Measurements from ENCODE around the gene ASCC3.
A peak's percentile ranks its signal among the peaks of the same experiment; 100 is the strongest.

The ASCC3 gene

DNA sequence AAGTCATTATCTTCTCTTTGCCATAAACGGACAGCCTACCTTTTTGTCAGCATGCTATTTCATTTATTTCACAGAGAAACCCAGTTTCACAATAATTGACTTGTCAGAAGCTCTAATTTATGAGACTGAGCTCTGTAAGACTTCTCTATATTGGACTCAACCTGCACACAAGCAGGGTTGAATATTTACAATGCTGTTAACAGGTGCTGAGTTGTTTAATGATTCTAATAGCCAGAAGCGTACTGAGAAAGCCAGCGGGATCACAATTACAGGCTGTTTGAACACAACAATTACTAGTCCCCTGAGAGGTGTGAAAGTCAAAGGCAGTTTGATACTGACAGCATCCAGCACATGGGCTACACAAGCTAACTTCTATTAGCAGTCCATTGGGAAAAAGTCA, 288.2 kb downstream of the ASCC3 start:
- DNase-seq (ENCODE audit: low read depth): no peak

DNA sequence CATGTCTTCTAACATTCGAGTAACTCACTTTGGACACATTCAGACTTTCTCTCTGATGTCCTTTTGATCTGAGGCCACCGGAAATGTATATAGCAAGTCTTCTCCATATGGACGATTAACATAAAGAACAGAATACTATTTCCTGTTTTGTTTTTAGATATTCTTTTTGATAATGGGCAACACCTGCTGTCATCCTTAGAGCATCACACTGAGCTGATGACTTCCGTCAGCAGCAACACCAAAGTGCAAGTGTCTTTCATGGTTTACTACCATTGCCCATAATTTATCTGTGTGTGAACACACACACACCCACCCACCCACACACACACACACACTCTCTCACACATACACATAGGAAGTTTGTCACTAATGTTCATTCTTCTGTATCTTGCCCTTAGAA, 303.7 kb downstream of the ASCC3 start:
- no peak for DNase-seq (ENCODE audit: low read depth)

DNA sequence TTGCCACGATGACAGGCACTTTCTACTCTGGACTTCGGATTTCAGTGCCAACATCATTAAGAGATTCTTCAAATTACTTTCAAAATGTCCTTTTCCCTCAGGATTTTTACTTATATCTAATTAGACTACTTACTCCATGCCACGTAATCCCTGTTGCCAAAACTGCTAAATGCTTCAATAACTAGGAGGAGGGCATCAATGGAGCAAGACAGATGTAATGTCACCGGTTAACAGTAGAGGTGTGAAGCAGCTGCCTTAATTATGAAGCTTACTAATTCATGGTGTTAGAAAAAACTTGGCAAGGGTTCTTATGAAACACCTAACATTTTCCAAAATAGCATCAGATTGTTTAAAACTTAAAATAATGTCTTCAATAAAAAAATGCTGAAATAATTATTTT, 305.2 kb downstream of the ASCC3 start:
- DNase-seq (ENCODE audit: low read depth): no peak

DNA sequence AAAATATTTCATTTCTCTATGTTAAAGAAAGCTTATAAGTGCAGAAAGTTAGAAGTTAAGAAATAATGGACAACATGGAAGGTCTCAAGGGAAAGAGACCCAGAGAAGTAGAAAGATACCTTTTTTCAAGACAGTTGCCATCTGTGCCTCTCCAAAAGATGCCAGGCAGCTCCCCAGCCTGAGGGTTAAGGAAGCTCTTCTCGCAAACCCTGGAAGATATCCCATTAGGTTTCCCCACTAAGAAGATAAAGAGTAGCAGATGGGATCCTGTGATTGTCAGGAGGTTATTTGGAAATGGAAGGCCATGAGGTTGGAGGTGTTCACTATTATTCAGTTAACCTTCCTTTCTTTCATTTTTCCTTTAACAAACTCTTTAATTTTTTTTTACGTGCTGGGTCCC, 306.3 kb downstream of the ASCC3 start:
- no peak for DNase-seq (ENCODE audit: low read depth)

DNA sequence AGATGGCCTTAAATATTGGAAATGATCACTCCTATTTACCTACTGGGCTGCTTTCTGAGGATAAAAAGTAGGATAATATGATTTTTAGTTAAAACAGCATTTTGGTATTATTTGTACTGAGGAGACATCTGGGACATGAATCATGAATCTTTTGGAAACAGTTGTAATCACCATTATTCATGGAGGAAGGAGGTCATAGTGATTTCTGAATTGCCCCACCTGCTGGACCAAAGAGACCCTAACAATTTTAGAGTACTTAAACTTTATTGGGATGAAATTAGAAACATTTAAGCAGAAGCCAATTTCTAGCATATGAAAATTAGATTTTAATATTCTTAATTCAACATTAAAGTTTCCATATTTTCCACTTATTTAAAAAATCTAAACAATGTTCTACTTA, 308.0 kb downstream of the ASCC3 start:
- DNase-seq (ENCODE audit: low read depth): peak; percentile 55

DNA sequence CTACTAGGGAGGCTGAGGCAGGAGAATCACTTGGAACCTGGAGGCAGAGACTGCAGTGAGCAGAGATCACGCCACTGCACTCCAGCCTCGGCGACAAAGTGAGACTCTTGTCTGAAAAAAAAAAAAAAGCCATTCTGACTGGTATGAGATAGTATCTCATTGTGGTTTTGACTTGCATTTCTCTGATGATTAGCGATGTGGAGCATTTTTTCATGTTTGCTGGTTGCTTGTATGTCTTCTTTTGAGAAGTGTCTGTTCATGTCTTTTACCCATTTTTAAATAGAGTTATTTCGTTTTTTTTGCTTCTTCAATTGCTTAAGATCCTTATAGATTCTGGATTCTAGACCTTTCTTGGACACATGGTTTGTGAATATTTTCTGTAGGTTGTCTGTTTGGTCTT, 312.9 kb downstream of the ASCC3 start:
- DNase-seq (ENCODE audit: low read depth): no peak

DNA sequence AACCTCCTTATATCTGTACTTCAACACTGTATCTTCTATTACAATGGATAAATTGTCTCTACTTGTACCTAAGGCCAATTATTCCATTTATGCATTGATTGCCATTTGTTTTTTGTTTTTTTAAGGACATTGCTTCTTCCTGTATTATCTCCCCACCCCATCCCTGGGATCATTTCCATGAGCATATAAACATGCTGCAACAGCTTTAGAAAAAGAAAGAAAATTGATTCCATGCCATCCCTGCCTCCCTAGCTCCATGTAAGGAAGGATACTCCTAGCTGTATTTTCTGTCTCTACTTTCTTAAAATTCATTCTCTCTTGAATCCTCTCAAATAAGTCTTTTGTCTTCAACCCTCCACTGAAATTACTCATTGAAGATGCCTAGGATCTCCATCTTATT, 314.6 kb downstream of the ASCC3 start:
- DNase-seq (ENCODE audit: low read depth): no peak

DNA sequence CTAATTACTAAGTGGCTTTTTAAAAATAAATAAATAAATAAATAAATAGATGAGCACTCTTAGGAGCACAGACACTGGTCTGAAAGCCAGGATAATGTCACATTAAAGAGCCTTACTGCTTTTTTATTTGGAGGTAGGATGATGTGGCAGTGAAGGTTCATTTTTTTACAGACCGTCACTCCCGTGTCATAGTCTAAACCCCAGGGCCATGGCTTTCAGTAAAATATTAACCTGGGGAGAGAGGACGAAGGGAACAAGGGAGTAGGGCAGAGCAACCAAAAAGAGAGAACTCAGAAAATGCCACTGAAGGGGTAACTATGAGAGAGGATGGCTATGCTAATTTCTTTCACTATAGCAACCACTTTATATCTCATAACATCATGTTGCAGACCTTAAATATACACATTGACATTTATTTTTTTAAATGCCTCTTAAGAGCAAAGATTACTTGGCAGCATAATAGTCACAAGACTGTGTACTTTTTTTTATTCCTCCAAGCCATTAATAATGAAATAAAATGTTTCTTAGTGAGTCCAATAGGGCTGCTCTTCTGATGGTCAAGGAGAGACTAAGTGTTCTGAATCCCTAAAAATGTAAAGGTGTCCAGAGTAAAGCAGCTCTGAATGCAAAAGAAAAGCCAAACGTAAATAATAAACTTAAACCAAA, 315.6 kb downstream of the ASCC3 start:
- no peak for DNase-seq (ENCODE audit: low read depth)

DNA sequence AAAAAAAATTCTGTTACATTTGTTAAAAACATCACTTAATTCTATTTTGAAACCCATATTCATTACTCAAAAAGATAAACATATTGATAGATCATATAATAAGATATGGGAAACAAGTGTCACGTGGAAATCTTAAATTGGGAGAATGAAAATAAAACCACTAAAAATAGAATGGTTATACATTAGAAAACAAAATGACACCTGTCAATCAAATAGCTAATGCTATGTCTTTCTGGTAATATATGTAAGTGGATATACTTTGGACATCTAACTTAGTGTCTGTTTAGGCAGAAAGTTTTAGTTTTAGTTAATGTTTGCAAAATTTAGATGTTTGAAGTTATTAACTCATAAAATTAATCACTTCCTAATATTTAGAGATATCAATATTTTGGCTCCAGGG, 321.3 kb downstream of the ASCC3 start:
- DNase-seq (ENCODE audit: low read depth): no peak

DNA sequence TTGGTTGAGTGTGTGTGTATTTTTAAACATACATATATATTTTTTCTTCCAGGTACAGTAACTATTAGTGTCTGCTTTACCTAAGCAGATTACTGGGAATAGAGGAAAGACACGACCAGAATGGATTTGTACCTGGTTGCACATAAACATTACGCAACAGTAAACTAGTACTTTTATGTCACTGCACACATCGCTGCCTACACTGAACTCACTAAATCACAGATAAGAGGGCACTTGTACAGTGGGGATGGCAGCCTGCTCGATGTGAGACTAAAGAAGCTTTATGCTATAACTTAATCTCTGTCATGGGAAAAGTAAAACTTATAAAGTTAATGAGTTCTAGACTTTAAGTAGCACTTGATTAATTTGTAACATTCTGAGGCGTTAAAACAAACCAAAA, 326.9 kb downstream of the ASCC3 start:
- no peak for DNase-seq (ENCODE audit: low read depth)

DNA sequence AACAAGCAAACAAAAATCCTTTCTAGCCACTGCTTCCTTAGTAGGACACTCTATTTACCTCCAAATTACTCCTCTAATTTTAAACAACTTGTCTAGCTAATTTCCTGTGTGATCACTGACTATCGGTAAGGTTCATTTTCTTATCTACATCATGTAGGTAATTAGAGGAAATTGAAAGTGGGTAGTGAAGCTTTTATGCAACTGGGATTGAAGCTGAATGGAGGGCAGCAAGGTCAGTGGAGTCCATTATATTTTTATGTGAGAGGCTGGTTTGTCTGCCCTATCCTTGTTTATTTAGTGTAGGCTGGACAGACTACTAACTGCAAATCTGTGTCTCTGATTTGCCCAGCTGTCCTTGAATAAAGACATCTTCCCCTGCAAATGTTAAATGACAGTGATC, 327.9 kb downstream of the ASCC3 start:
- no peak for DNase-seq (ENCODE audit: low read depth)

DNA sequence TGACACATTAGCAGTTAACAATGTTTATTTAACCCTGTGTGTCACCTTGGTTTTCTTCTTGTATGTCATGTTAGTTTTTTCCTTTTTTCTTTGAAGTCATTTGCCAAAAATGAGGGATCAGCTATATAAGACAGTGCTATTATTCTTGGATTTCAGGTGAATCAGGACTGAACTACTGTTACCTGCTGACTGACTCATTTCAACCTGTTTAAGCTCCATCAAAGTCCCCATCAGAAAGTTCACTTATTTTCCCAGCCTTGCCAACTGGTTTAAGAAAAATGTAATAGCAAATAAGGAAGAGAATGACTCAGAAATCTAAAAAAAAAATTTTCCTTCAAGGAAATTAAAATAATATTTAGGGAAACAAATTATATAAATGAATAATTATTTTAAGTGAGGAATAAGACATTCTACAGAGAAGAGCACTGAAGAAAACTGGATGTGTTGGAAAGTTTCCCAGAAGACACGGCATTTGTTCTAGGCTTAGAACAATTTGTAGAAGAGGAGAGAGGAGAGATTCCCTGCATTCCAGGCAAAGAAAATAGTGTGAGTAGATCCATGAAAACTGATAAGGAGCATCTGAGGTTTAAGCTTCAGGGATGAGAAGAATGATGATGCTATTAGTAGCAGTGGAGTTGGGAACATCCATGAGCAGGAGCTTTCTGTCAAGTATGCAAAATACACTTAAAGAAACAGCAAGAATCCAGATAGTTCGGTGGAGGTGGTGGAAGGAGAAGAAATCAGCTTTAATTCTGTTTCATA, 331.5 kb downstream of the ASCC3 start:
- no peak for DNase-seq (ENCODE audit: low read depth)

DNA sequence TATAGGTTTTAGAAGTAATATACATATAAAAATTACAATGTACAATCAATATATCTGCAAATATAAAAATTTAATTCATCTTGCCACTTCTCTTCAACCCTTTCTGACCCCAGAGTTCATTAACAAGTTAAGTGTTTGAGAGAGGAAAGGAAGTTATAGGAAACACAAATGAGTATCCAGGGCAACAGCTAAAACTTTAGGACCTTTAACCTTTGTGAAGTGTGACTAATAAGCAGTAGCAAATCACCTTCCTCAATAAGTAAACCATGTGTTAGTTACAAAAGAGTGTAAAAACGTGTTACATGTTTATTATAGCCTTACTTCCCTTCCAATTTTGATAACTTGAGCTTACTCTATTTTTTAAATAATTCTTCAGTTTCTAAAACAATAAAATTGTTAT, 343.0 kb downstream of the ASCC3 start:
- no peak for DNase-seq (ENCODE audit: low read depth)

DNA sequence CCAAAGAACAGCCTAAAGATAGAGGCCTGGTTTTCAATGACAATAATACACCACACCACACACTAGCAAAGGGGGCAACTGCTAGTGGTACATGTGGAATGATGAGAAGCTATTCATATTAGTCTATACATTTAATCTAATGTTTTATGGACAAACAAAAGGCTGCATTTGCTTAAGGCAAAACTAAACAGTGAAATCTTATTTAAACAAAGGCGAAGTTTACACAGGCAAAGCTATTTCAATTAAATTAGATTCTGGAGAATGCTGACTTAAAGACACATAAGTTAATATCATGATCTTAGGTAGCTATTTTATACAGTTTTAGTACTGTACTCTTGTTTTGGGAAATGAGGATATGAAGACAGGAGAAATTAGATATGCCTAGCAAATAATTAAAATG, 362.5 kb downstream of the ASCC3 start:
- no peak for DNase-seq (ENCODE audit: low read depth)

DNA sequence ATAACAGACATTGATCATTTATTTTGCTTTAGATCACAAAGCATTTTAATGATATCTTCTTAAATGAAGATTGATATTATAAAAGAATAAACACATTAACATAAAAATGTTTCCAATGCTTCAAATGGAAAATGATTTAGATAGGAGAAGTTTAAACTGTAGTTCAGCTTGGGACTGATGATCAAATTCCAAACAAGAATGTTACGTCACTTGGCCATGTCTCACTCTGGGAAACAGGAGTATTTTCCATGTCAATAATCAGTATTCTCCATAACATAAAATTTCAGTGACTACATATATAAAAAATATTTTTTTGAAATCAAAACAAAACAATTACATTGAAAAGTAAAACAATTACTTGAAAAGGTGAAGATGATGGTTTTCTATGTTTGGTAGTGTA, 363.5 kb downstream of the ASCC3 start:
- DNase-seq (ENCODE audit: low read depth): no peak

DNA sequence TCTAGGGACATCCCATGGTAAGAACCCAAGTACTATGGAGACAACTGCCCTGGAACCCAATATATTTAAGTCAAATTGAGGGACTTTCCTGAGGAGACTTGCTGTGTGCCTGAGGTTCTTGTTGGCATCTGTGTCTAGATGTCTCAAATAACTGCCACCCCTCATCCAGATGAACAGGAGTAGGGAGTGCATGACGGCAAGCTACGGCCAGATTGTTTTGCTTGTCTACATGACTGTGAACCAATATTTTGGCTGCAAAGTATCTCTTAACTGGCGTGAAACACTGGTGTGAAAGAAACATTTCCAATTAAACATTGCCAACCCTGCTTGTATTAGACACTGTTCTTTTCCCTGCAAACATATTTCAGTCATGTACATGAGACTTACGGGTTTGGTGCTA, 364.0 kb downstream of the ASCC3 start:
- DNase-seq (ENCODE audit: low read depth): no peak

DNA sequence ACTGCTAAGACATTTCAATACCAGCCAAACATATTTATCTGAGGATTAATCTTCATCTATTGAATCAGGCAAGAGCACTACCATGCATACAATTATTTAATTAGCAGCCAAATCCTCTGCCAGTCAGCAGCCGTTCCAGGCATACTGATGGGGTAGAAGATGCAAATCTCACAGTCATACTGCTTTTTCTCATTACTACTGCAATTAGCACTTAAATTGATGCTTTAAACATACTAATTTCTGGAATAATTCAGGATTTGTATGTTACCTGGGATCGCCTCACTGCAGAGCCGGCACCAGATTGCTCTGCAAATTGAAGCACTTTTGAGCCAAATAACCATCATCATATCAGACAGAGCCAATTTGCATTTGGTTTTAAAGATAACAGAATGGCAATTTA, 366.5 kb downstream of the ASCC3 start:
- DNase-seq (ENCODE audit: low read depth): no peak

DNA sequence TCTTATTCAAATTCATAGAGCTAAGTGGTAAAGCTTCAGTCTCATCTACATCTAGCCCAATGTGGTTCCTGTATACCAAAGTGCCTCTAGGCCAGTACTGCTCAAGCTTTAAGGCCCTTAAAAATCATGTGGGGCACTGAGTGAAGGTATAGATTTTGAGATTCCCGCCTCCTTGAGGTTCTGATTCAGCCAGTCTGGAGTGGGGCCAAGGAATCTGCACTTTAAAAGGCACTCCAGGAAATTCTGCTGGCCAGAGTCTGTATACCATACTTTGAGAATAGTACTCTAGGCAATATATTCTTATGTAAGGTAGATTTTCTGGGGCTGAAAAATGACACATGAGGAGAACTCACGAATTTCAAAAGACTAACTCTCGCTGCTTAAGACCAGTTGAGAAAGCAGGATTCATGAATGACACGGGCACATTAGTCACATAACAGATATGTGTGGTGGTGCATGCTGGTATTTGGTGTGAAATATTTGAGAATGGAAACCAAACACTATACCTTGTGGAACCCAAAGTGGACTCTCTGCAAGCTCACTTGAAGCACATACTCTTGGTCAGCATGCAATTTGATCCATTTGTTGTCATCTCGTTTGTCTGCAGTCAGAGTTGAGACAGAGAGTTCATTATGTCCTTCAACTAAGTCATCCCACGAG, 368.8 kb downstream of the ASCC3 start:
- DNase-seq (ENCODE audit: low read depth): no peak

DNA sequence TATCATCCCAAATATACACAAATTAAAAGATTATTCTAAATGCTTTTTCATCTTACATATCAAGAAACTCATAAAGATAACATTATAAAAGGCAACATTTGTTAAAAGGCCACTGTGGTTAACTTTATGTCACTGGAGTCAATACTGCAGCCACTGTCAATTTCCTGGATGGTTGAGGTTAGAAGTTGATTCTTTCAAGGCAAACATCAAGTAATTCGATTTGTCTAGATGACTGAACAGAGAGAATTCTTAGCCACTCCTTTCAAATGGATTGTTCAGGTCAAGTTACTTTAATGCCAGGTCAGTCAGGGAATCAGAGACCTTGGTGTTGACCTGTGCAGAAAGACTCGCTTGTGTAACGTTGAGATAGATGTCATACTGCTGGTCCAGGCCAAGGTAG, 372.0 kb downstream of the ASCC3 start:
- DNase-seq (ENCODE audit: low read depth): no peak

DNA sequence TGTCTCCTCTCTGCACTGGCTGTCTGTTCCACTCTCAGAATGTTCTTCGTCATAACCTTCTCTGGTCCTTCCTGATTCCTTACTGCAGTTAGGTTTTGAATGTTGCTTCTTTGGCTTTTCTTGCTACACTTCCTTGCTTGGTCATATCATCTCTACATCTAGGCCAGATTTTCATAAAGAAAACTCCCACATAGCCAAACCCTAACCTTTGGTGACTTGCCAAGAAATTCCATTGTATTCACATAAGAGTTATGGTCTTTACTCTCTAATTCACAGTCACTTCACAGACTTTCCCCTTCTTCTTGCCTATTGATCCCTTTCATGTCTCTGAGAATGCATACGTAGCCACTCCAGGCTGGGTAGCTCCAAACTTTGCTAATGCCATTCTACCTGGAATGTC, 374.5 kb downstream of the ASCC3 start:
- no peak for DNase-seq (ENCODE audit: low read depth)

DNA sequence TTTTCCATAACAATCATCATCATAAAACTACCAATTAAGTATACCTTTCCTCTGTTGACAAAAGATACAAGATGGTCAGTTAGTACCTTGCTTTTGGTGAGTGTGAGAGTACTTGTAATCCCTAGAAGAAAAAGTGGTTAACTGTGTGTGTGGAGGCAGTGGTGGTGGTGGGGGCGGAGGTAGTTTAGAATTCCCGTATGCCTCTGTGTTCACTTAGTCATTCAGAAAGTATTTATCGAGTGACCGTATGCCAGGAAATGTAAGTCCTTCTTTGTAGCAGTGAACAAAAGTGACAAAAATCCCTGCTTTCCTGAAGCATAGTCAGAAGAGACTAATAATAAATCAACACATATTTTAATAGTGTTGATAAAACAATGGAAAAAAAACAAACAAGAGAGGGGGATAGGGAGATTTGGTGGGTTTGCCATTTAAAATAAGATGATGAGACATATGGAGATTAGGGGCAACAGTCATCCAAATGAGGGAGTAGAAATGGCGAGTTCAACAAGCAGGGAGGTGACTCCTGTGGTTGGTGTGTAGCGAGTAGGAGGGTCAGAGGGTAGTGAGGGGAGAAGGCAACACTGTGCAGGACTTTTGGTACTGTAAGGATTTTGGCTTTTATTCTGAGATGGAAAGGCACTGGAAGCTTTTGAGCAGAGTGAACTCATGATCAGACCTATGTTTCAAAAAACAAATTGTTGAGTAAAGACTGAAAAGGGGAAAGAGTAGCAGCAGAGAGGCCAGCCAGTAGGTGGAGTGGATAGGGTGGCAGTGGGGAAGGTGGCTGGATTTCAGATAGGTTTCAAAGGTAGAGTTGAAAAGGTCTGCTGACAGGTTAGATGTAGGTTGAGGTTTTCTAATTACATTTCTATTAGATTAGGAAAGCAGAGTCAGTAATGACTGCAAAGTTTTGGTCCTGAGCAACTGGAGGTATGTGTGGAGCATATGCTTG, 376.1 kb downstream of the ASCC3 start:
- peak; percentile 69 for DNase-seq (ENCODE audit: low read depth)

DNA sequence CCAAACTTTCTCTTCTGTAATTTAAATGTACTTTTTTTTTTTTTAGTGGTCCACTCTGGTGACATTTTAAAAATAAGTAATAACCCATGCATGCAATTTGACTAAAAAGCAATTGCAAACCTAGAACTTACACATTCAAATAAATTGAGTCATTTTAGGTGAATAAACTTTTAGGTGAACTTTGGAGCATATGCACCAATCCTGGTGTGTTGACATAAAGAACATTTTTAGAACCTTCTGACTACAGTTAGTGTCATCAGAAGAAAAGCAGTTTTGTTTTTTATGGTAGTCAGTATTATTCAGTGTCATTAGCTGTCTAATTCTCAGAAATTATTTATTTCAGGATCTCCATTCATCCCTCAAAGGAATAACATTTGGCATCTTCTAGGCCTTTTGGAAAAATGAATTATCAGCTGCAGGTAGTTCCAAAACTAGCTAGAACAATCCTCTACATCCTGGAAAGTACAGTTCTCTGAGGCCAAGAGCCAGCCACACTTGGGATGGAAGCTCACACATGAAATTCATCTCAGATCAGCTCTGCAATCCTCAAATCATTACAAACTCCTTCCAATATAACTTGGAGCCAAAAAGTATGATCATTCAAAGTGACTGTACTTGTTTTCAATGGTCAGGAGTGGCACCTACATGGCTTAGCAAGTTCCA, 378.0 kb downstream of the ASCC3 start:
- no peak for DNase-seq (ENCODE audit: low read depth)
